Eye (tissue), 1 donor: Measurements from ENCODE around the gene MAN2A1.
"Not testable (repeated sequence)": the region's sequence is repeated elsewhere in the genome, so short reads cannot be mapped to it uniquely, and the experiment has no call there.

Source experiments
- DNase-seq: peaks from one replicate; pipeline ENCODE4 v3.0.0-alpha.2; 2015

MAN2A1 gene

DNA sequence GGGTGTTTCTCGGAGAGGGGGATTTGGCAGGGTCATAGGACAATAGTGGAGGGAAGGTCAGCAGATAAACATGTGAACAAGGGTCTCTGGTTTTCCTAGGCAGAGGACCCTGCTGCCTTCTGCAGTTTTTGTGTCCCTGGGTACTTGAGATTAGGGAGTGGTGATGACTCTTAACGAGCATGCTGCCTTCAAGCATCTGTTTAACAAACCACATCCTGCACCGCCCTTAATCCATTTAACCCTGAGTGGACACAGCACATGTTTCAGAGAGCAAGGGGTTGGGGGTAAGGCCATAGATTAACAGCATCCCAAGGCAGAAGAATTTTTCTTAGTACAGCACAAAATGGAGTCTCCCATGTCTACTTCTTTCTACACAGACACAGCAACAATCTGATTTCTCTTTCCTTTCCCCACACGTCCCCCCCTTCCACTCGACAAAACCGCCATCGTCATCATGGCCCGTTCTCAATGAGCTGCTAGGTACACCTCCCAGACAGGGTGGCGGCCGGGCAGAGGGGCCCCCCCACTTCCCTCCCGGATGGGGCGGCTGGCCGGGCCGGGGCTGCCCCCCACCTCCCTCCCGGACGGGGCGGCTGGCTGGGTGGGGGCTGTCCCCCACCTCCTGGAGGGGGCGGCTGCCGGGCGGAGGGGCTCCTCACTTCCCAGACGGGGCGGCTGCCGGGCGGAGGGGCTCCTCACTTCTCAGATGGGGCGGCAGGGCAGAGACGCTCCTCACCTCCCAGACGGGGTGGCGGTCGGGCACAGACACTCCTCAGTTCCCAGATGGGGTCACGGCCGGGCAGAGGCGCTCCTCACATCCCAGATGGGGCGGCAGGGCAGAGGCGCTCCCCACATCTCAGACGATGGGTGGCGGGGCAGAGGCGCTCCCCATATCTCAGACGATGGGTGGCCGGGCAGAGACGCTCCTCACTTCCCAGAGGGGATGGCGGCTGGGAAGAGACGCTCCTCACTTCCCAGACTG lies 142.8 kb downstream of the MAN2A1 start:
- DNase-seq: not testable (repeated sequence)

GRCh38 chr5:109833946-109834345 lies 144.2 kb downstream of the MAN2A1 start:
- no peak for DNase-seq

- DNase-seq: no peak
Observed at GRCh38 chr5:109836280-109836679, 146.6 kb downstream of the MAN2A1 start.

DNA sequence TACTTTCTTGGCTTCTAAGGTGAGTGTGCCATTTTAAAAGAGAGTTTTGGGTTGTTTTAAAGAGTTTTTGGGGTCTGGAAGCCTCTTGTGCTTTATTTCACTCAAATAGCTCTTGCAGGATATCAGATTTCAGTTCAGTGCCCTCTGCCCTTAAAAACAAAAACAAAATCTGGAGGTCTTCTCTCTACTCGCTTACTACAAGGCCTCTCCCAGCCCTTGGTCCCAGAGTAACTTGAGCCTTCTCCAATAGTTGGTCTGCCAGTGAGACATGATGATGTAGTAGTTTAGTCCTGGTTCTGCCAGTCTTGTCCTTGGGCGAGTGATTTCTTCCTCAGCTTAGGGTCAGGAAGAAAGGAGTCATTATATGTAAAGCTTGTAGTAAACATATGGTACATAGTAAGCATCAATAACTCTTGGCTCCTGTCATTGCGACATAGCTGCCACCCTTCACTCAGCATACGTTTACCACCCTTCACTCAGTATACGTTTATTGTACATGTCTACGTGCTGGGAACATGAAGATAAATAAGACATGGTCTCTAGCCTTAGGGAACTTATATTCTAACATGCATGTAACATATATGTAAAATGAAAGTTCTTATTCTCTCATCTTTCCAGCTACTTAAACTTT lies 147.6 kb downstream of the MAN2A1 start:
- DNase-seq: no peak

- no peak for DNase-seq
Observed at GRCh38 chr5:109838157-109838556, 148.4 kb downstream of the MAN2A1 start.

GRCh38 chr5:109844148-109844547 lies 154.4 kb downstream of the MAN2A1 start:
- no peak for DNase-seq

DNA sequence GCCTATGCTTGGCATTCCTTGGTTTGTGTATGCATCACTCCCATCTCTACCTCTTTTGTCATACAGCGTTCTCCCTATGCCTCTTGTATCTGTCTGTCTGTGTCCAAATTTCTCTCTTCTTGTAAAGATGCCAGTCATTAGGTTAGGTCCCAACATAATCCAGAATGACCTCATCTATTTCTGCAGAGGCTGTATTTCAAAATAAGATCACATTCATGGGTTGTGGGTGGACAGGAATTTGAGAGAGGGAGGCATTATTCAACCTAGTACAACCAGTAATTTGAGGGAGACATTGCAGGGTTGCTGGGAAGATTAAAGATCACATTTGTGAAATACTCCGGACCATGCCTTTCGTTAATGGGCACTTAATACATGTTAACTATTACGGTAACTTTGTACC lies 155.0 kb downstream of the MAN2A1 start:
- DNase-seq: no peak

DNA sequence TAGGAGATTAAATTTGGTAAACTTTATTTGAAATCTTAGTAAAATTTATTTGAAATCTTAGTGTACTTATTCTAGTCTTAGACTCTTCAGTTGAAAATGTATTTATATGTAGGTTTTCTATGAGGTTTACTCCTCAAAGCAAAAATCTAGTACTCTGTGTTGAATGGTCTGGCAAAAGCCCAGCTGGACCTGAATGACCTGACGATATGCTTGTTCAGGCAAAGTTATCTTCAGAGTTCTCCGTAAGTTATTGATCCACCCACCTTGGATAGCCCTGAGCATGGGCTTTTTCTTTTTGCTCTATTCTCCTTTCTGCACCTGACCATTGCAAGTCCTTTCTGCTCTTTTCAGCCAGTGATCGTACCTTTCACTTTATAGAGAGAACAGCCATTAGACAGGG lies 158.4 kb downstream of the MAN2A1 start:
- no peak for DNase-seq

DNA sequence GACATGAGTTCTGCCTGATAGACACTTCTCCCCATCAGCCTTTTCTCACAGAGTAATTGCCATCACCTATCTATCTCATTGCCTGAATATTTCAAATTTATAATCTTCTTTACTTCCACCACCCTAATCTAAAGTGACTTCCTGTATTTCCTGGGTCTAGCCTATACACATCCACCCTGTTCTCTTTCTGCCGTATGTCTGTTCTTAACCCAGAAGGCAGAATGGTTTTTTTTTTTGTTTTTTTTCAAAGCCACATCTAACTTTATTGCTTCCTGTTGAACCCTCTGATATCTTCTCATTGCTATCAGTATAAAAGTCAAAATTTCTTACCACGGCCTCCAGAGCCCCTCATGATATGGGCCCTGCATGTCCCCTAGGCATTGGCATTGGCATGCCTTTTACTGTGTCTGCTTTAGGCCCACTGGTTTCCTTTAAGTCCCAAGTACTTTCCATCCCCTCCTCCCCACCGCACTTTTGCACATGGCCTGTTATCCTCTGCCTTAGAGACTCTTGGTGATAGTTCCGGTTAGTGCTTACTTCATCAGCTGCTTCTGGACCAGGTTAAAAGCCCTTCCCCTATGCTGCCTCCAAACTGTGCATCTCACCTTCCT lies 159.9 kb downstream of the MAN2A1 start:
- no peak for DNase-seq

DNA sequence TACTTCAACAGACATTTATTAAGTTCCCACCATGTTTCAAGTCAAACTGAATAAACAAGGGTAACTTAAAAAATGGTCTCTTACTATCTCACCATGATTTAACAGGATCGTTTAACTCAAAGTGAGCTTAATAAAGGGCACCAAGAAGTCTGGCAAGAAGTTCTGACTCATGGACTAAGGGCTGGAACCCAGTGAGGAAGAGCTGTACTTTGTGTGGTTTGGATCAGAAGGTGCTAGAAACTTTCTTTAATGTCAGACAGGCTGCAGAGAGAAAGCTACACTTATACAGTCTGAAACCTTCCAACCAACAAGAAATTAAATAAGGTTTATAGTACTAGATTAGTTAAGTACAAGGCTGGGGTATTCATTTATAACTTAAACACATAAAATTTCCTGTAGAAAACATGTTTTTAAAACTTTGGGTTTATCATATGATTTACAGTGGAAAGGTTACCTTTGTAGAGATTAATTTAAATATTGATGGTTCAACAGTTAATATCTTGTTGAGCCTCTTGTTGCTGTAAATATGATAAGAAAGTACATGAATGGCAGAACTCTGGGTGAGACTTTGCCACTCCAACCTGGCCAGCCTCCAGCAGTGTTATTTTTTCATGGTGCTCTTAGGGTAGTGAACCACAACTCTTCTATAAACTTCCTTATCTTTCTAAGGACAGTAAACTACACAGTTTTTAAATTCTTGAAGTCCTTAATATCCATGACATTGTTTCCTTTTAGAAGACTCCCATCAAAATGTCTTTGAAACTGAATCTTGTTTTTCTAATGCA lies 162.8 kb downstream of the MAN2A1 start:
- DNase-seq: no peak

- no peak for DNase-seq
Observed at GRCh38 chr5:109853377-109853776, 163.7 kb downstream of the MAN2A1 start.

GRCh38 chr5:109855056-109855455 lies 165.3 kb downstream of the MAN2A1 start:
- DNase-seq: no peak

GRCh38 chr5:109857405-109858031 lies 167.8 kb downstream of the MAN2A1 start:
- no peak for DNase-seq

- no peak for DNase-seq
Observed at GRCh38 chr5:109859537-109859936, 169.8 kb downstream of the MAN2A1 start.

DNA sequence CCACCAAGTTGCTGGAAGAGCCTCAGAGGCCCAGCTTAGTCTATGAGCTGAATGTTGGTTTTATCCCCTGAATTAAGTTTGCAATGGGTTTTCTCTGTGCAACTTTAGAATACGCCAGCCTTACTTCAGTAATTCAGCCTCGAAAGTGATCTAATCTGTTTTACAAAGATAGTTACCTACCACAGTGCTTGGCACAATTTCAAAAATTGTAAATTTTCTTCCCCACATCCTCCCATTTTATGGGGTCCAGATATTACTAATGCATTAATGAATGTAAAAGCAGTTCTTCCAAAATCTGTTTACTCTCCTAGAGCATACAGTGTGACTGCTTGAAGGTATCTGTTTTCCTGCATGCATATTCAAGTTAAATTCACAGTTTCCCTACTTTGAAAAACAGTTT lies 172.6 kb downstream of the MAN2A1 start:
- DNase-seq: no peak

DNA sequence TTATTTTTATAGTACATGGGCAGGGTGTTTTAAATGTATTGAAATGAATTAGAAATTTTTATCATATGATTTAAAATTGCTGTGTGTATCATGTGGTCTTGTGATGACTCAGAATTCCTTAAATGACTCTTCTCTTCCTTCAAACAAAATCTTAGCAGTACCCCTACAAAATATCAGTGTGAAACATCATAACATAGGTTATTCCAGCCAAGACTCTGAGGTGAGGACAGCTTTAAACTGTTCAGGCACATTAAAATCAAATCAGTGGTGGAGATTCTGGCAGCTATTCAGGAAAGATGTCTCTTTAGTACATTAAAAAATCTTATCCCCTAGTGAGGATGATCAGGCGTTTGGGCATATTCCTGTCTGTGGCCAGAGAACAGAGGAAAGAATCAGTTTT lies 174.0 kb downstream of the MAN2A1 start:
- no peak for DNase-seq

DNA sequence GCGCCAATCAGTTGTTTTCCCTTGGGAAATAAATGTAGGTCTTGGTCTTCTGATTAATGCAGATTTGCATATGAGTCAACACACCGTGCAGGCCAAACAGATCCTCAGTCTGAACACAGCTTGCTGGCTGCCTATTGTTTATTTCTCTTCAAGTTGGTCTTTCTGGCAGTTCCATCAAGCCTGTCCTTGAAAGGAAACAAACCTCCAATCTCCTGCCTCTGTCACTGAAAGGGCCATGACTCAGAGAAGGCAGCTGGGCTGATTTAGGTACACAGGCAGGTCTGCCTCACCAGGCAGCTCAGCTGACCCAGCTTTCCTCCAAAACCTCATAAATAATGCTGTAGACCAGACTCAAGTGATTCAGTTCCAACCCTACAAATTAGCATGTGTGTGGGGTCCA lies 175.9 kb downstream of the MAN2A1 start:
- no peak for DNase-seq

GRCh38 chr5:109866051-109866450 lies 176.3 kb downstream of the MAN2A1 start:
- DNase-seq: no peak

DNA sequence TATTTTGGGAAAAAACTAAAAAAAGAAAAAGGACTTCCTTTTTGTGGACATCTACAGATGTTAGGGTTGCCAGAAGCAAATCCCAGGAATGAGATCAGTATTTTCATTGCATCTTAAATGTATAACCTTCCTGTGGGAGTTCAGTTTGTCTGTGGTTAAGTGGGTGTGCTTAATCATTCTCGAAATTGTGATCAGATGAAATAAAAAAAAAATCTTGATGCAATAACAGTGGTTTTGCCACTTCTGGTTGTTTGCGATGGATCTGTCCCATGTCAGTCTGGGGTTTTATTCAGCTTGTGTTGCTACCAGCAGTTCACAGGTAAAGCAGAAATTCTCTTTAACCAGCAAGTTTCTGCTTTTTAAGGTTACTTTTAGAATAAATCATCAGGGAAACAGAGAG lies 179.0 kb downstream of the MAN2A1 start:
- DNase-seq: no peak

DNA sequence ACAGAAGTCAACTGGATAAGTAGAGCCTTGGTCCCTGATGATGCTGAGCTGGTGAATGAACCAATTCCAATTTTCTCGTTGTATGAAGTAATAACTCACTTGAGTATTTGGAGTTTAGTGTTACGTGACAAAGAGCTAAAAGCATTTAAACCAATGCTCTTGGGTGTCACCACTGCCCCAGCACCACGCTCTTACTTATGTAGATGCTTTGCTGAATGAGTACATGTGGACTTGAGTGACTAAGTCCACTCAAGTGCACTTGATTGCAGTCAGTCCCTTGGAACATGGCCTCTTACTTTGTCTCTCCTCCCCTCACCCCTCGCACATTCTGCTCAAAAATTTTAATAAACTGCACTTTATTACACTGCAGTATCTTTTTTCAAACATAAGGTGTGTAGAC lies 184.0 kb downstream of the MAN2A1 start:
- no peak for DNase-seq

DNA sequence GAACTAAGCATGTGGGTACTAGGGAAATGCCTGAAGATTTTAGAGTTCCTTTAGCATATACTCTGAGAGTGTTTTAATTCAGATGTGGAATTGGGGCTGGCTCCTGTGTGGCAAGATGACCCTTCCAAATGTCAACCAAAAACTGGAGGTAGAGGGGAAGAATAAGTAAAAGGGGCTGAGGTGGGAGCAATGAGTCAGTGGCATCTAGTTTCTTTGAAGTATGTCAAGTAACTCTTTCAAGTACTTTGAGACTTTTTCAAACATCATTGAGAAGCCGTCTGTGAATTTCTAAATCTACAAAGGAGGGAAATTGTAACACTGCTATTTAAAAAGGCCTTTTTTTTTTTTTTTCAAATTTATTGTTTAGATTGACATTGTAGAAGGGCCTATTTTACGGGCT lies 184.4 kb downstream of the MAN2A1 start:
- no peak for DNase-seq

DNA sequence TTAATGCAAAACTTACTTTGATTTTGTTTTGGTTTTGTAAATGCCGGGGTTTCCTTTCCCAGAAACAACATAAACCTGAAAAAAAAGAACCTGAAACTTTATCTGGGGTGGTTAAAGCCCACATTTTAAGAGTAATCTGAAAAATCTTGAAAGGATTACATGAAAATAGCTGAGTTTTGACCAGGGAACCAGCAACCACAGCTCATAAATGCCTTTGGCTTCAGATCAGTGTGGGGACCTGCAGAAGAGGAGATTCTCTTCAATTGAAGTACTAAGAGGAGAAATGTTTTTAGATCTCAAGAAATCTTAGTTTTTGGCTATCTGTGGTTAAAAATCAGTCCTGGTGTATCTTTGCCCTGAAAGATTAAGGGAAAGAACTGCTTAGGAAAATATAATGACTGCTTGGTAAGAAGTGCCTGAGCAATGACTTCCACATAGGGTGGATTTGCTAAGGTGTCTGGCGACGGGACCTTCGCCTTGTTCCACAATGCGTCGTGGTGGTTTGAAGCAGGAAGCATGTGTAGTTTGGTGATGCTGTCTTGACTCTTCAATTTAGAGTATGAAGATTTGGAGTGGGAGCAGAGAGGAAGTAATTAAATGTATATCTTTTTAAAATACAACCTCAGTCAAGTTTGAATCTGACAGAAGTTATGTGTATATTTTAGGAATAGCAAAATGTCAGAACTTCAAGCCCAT lies 186.5 kb downstream of the MAN2A1 start:
- DNase-seq: no peak
